ENCODE results near the gene PTGR2.

PTGR2 gene

GRCh38 chr14:73817020-73817655, 34.5 kb upstream of the PTGR2 start:
- no peak for ATAC-seq
- no peak for TF ChIP-seq SNAI2 (CRISPR knock-in tag; IDR thresholded peaks at IDR 0.05)
- no peak for TF ChIP-seq PATZ1 (CRISPR knock-in tag; IDR thresholded peaks at IDR 0.05; ENCODE audit: borderline replicate concordance)
- TF ChIP-seq ZNF70 (CRISPR knock-in tag; IDR thresholded peaks at IDR 0.05) = no peak
- TF ChIP-seq ZNF565 (CRISPR knock-in tag; conservative IDR thresholded peaks at IDR 0.05; ENCODE audit: low read depth) = no peak
- TF ChIP-seq TSHZ2 (CRISPR knock-in tag; IDR thresholded peaks at IDR 0.05) = no peak
- TF ChIP-seq ZC3H10 (CRISPR knock-in tag; IDR thresholded peaks at IDR 0.05) = no peak
- TF ChIP-seq ESRRG (CRISPR knock-in tag; IDR thresholded peaks at IDR 0.05) = no peak
- no peak for TF ChIP-seq ZNF8 (CRISPR knock-in tag; IDR thresholded peaks at IDR 0.05)

GRCh38 chr14:73818821-73819220, 32.8 kb upstream of the PTGR2 start:
- ATAC-seq = no peak
- TF ChIP-seq TOX (CRISPR knock-in tag; IDR thresholded peaks at IDR 0.05; ENCODE audit: borderline replicate concordance) = no peak
- TF ChIP-seq CSRNP3 (CRISPR knock-in tag; IDR thresholded peaks at IDR 0.05) = no peak

GRCh38 chr14:73820631-73821030, 31.0 kb upstream of the PTGR2 start:
- TF ChIP-seq CSRNP3 (CRISPR knock-in tag; IDR thresholded peaks at IDR 0.05) = no peak
- no peak for TF ChIP-seq POU6F1 (CRISPR knock-in tag; IDR thresholded peaks at IDR 0.05; ENCODE audit: borderline replicate concordance, low read depth)
- no peak for TF ChIP-seq ZNF70 (CRISPR knock-in tag; IDR thresholded peaks at IDR 0.05)
- TF ChIP-seq ISL1 (CRISPR knock-in tag; IDR thresholded peaks at IDR 0.05) = no peak
- no peak for TF ChIP-seq TSHZ2 (CRISPR knock-in tag; IDR thresholded peaks at IDR 0.05)
- TF ChIP-seq BACH2 (CRISPR knock-in tag; IDR thresholded peaks at IDR 0.05; ENCODE audit: borderline replicate concordance) = no peak

GRCh38 chr14:73823339-73823885, 28.2 kb upstream of the PTGR2 start:
- ATAC-seq = no peak
- no peak for TF ChIP-seq ARNTL (CRISPR knock-in tag; IDR thresholded peaks at IDR 0.05; ENCODE audit: borderline replicate concordance, low read depth)
- TF ChIP-seq ZFP3 (CRISPR knock-in tag; IDR thresholded peaks at IDR 0.05) = no peak
- no peak for TF ChIP-seq SNAI2 (CRISPR knock-in tag; IDR thresholded peaks at IDR 0.05)
- no peak for TF ChIP-seq PPARA (CRISPR knock-in tag; IDR thresholded peaks at IDR 0.05; ENCODE audit: borderline replicate concordance)
- no peak for TF ChIP-seq ZC3H10 (CRISPR knock-in tag; IDR thresholded peaks at IDR 0.05)
- TF ChIP-seq CREB5 (CRISPR knock-in tag; IDR thresholded peaks at IDR 0.05; ENCODE audit: low read depth) = no peak
- no peak for TF ChIP-seq GLIS3 (CRISPR knock-in tag; IDR thresholded peaks at IDR 0.05)
- TF ChIP-seq TOX (CRISPR knock-in tag; IDR thresholded peaks at IDR 0.05; ENCODE audit: borderline replicate concordance) = no peak
- no peak for TF ChIP-seq POU6F1 (CRISPR knock-in tag; IDR thresholded peaks at IDR 0.05; ENCODE audit: borderline replicate concordance, low read depth)
- TF ChIP-seq ZNF70 (CRISPR knock-in tag; IDR thresholded peaks at IDR 0.05) = no peak
- no peak for TF ChIP-seq OSR1 (CRISPR knock-in tag; IDR thresholded peaks at IDR 0.05)
- no peak for TF ChIP-seq ZNF565 (CRISPR knock-in tag; conservative IDR thresholded peaks at IDR 0.05; ENCODE audit: low read depth)

More at GRCh38 chr14:73820631-73821030, 31.0 kb upstream of the PTGR2 start:
- no peak for ATAC-seq

Measured in SK-N-SH treated with all-trans-retinoic acid at 6 μM for 48 hours (cell line).